AG10803 (cell line): Measurements from ENCODE around the gene FAM13A.
A peak's percentile ranks its signal among the peaks of the same experiment; 100 is the strongest.

Experiments used
- DNase-seq: peaks from one replicate; pipeline ENCODE4 v3.0.0; 2010; ENCODE audit warnings: low read depth
- H3K4me3 ChIP-seq: 2 replicates; pipeline ENCODE4 v1.5.1; 2011; ENCODE audit warnings: mild to moderate bottlenecking, low read length, control low read depth
- CTCF ChIP-seq: conservative IDR thresholded peaks from 2 replicates; pipeline ENCODE4 v1.5.1; 2011; ENCODE audit warnings: mild to moderate bottlenecking, low read length, control low read depth, inconsistent platforms

The FAM13A gene

GRCh38 chr4:88985088-88985773 is 71.8 kb downstream of the FAM13A start:
- H3K4me3 ChIP-seq: no peak overlapping the region
- no peak for TF ChIP-seq CTCF
- DNase-seq: peak; percentile 79

- no peak for DNase-seq
- H3K4me3 ChIP-seq: no peak overlapping the region
- TF ChIP-seq CTCF: no peak
Observed at GRCh38 chr4:88982757-88983156, 74.2 kb downstream of the FAM13A start.

GRCh38 chr4:88981993-88982392 is 75.0 kb downstream of the FAM13A start:
- DNase-seq: no peak
- no peak for TF ChIP-seq CTCF
- H3K4me3 ChIP-seq: no peak overlapping the region

- no peak for DNase-seq
- TF ChIP-seq CTCF: no peak
Observed at GRCh38 chr4:88981556-88981955, 75.4 kb downstream of the FAM13A start.

GRCh38 chr4:88979276-88979675 is 77.7 kb downstream of the FAM13A start:
- H3K4me3 ChIP-seq: no peak overlapping the region
- TF ChIP-seq CTCF: no peak
- no peak for DNase-seq

More at GRCh38 chr4:88981556-88981955, 75.4 kb downstream of the FAM13A start:
- no peak overlapping the region for H3K4me3 ChIP-seq

- no peak for TF ChIP-seq CTCF
- no peak overlapping the region for H3K4me3 ChIP-seq
- DNase-seq: no peak
Observed at GRCh38 chr4:88976775-88977035, 80.3 kb downstream of the FAM13A start.

GRCh38 chr4:88975958-88976774 is 80.8 kb downstream of the FAM13A start:
- DNase-seq: peak; percentile 22
- no peak for TF ChIP-seq CTCF
- no peak overlapping the region for H3K4me3 ChIP-seq
